Mucosa of descending colon (tissue), 3 donors: ENCODE measurements around the gene TNPO3. TPM values are rescaled to one million over a fixed set of nuclear protein-coding genes. Genes with fewer than 3 reads are reported as not detected.
"Not testable (repeated sequence)": the region's sequence is repeated elsewhere in the genome, so short reads cannot be mapped to it uniquely, and the experiment has no call there.

Experiments used
- ATAC-seq: fragments of 200-7000 bp; cut with Tn5 transposase; one replicate; pipeline ENCODE4 v1.9.1; 2020; ENCODE audit warnings: mild to moderate bottlenecking, moderate library complexity
- DNase-seq, 3 donors: peaks; one replicate each; pipeline ENCODE4 v3.0.0-alpha.2; 2020
- H3K36me3 ChIP-seq: fragments of 200-600 bp; one replicate; pipeline ENCODE4 v1.8.0; 2021; ENCODE audit warnings: low read depth, mild to moderate bottlenecking
- H3K4me1 ChIP-seq: fragments of 200-600 bp; one replicate; pipeline ENCODE4 v1.8.0; 2021; ENCODE audit warnings: low read depth, mild to moderate bottlenecking
- H3K4me3 ChIP-seq: fragments of 200-600 bp; one replicate; pipeline ENCODE4 v1.8.0; 2021; ENCODE audit warnings: mild to moderate bottlenecking
- H3K9me3 ChIP-seq: fragments of 200-600 bp; one replicate; pipeline ENCODE4 v1.8.0; 2021; ENCODE audit warnings: mild to moderate bottlenecking
- CTCF ChIP-seq: fragments of 200-600 bp; IDR thresholded peaks from one replicate; pipeline ENCODE4 v1.8.0; 2022; ENCODE audit warnings: antibody characterized with exemption, mild to moderate bottlenecking
- intact Hi-C, 2 donors: fragments of 100-400 bp; cut with DNase I in 1 of 2; cut with micrococcal nuclease in 1 of 2; formaldehyde crosslinking; loops; one replicate each; pipeline versions ENCODE4 v1.11.0 to v1.11.1; 2022; cut with DNase I, micrococcal nuclease
- total RNA-seq, 3 donors: library from RNA; stranded (reverse); fragmentation: NEBNext Ultra II Directional in 2 of 3; extraction: Animal tissue kit (Norgen Biotek cat#: 25700) in 2 of 3; gene quantifications; one replicate each; pipeline versions ENCODE4 v1.2.1 to v1.2.4, GENCODE V29; 2021 to 2023
- donor health status: DM: no; HTN: no; CAD: no; lungs with moderate emphysema.
- donor health status: DM: no; HTN: no; CAD: no.
- donor health status: DM: no; HTN: yes; CAD: no.

TNPO3 gene
- total RNA-seq, 3 donors from 2014 or later = 36.0 to 43.6 (median 38.7) TPM

DNA sequence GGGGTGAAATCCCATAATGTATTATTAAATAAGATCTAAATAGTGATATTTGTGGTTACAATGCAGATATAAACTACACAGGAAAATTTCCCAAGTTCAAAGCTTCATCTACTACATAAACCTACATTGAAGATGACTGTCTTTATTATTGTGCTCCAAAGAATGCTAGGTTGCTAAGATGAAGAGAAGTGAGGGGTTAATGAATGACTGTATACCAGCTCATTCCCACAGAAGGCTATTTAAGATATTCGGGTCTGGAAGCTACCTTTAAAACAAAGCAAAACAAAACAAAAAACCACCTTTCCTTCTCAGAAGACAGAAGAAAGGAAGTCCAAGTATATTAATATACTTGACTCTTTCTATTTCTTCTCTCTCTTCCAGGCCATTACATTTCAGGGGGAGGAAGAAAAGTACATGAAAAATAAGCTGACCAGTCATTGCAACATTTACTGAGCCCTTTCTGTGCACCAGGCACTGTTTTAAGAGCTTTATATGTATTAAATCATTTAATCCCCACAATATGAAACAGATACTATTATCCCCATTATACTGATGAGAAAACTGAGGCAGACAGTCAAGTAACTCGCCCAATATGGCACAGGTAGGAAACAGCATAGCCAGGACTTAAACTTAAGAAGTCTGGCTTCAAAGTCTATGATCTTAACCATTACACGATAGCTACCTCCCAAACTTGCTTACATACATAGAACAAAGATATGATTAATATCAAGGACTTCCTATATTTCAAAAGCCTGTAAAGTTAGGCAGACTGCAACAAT, 48.1 kb downstream of the TNPO3 start:
- intact Hi-C loops = no loop called here
- no peaks in the 10 kb centered on the region for H3K4me1 ChIP-seq
- no peak for DNase-seq
- H3K9me3 ChIP-seq = no peaks in the 10 kb centered on the region
- H3K36me3 ChIP-seq = no peaks in the 10 kb centered on the region
- TF ChIP-seq CTCF = no peak
- ATAC-seq = no peak
- H3K4me3 ChIP-seq = no peak overlapping the region

- DNase-seq = no peak
- H3K36me3 ChIP-seq = no peaks in the 10 kb centered on the region
- no peak overlapping the region for H3K4me3 ChIP-seq
- H3K4me1 ChIP-seq = no peaks in the 10 kb centered on the region
- no peak for ATAC-seq
- TF ChIP-seq CTCF = no peak
- intact Hi-C loops = no loop called here
- H3K9me3 ChIP-seq = no peaks in the 10 kb centered on the region
Measured at GRCh38 chr7:129005186-129005585, 49.7 kb downstream of the TNPO3 start.

DNA sequence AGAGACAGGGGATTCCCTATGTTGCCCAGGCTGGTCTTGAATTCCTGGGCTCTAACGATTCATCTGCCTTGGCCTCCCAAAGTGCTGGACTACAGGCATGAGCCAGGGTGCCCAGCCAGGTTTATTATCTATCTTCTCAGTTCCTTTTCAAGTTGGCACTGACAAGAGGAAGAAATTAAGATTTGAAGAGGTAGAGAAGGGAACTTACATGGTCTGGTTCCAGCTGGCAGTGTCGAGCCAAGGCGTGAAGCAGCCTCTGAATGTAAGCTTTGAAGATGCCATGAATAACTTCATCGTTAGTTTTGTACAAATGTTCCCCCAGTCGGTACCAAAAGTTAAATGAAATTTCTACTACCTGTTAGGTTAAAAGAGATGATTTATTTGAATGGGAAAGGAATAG, 57.7 kb downstream of the TNPO3 start:
- intact Hi-C loops = no loop called here
- DNase-seq (no peak), ATAC-seq (no peak)
- no peak overlapping the region for H3K4me3 ChIP-seq
- H3K9me3 ChIP-seq = no peaks in the 10 kb centered on the region
- no peak for TF ChIP-seq CTCF
- no peaks in the 10 kb centered on the region for H3K4me1 ChIP-seq
- no peaks in the 10 kb centered on the region for H3K36me3 ChIP-seq

GRCh38 chr7:128994560-128994959, 60.4 kb downstream of the TNPO3 start:
- H3K9me3 ChIP-seq, intact Hi-C loops, H3K4me3 ChIP-seq, ATAC-seq, DNase-seq, H3K36me3 ChIP-seq, H3K4me1 ChIP-seq: not testable (repeated sequence)

DNA sequence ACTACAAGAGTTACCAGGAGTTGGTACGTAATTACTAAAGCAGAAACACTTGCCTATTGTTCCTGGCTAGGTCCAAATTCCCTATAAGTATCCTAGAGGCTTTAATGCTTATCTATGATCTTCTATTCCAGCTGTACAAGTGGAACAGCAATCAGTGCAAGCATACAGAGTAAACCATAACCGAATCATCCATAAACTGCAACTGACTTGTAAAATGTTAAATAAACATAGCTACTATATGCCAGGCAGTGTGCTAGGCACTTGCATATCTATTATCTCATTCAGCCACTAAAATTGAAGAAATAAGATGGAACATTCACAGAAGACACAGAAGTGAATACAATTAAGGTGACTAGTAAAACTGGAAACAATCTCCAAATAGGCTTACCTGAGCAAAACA, 61.5 kb downstream of the TNPO3 start:
- Histone ChIP-seq H3K4me3 (no peak overlapping the region), H3K36me3 (no peaks in the 10 kb centered on the region), H3K9me3 (no peaks in the 10 kb centered on the region), H3K4me1 (no peaks in the 10 kb centered on the region)
- ATAC-seq = peak; percentile 31
- intact Hi-C loops = no loop called here
- DNase-seq = peak in 1 of 3 donors; percentile 4
- no peak for TF ChIP-seq CTCF

DNA sequence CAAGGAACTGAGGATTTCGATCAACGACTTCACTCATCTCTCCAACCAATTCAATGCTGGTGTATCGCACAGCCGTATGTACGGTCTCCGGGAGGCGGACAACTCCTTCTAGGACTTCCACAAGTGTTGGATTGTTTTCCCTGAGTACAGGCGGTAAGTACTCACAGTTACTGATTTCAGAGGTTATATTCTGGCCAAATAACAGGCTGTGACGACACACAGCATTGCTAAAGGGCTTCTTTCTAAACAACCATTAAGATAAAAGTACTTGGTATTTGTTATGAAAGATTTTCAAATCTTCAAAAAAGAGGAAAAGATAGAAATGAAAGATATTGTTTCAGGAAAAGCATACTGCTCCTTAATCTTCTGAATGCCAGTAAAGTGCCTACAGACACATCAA, 65.0 kb downstream of the TNPO3 start:
- no peak for DNase-seq
- Histone ChIP-seq H3K36me3 (no peaks in the 10 kb centered on the region), H3K9me3 (no peaks in the 10 kb centered on the region), H3K4me1 (no peaks in the 10 kb centered on the region), H3K4me3 (no peak overlapping the region)
- TF ChIP-seq CTCF = no peak
- intact Hi-C loops = no loop called here
- ATAC-seq = no peak
